Ecto neural progenitor cell (in vitro differentiated cells): ENCODE measurements around the gene VBP1.
"Not testable (repeated sequence)": the region's sequence is repeated elsewhere in the genome, so short reads cannot be mapped to it uniquely, and the experiment has no call there.

Source experiments
- DNase-seq: peaks from one replicate; pipeline ENCODE4 v3.0.0-alpha.2; 2018; ENCODE audit warnings: low spot score

Gene VBP1

GRCh38 chrX:155263854-155264628 is 47.8 kb downstream of the VBP1 start, which contains the start of gene RAB39B:
Gene RAB39B, minus strand, starts transcription at chrX:155264491. Its CDS starts 203 bp downstream, at chrX:155264288.
- DNase-seq, result peak; percentile 68

- no peak for DNase-seq
These were observed 50.2 kb downstream of the VBP1 start for GRCh38 chrX:155266439-155266838.

- DNase-seq, result not testable (repeated sequence)
These were observed 51.7 kb downstream of the VBP1 start for GRCh38 chrX:155267995-155268394.

- DNase-seq, result no peak
These were observed 54.7 kb downstream of the VBP1 start for GRCh38 chrX:155270969-155271368.

GRCh38 chrX:155279873-155280272 is 63.6 kb downstream of the VBP1 start:
- no peak for DNase-seq
